GM12801 (cell line): ENCODE results near the gene KLHL36.

Source experiments
- TF ChIP-seq, protein P1 (sequence below): IDR thresholded peaks from one replicate; pipeline ENCODE4 v1.5.1; 2011; ENCODE audit warnings: control low read depth; ENCODE audit not compliant: insufficient read length; ENCODE audit errors: extremely low read depth

KLHL36 gene

DNA sequence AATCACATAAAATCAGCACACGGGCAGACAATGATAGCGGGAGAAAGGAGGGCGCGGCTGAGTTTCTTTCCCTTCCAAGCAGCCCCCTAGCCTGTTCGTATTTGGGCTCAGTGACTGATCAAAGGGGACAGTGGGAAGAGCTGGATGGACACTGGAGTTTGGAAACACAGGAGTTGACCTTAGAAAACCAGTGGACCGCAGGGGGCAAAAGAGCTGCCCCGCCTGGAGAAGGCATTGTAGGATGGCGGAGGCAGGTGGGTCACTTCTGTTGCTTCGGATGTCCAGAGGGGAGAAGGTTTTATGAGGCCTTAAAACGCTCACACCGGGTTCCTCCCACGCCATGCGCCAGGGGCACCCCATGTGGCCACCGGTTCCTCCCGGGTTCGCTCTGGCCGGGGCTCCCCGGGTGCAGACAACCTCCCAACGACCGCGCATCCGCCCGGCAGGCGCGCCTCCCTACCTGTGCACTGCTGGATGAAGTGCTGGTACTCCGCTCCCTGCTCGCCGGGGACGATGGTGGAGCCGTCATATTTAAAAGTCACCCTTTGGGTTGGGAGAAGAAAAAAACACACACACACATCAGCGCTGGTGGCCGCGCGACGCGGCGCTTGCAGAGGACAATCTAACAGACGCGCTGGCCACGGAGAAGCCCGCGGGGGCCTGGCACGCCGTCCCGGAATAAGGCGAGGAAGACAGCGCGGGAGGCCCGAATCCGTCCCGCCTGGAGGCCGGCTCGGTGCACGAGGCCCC, 31.1 kb upstream of the KLHL36 start:
- TF ChIP-seq, protein P1, sequence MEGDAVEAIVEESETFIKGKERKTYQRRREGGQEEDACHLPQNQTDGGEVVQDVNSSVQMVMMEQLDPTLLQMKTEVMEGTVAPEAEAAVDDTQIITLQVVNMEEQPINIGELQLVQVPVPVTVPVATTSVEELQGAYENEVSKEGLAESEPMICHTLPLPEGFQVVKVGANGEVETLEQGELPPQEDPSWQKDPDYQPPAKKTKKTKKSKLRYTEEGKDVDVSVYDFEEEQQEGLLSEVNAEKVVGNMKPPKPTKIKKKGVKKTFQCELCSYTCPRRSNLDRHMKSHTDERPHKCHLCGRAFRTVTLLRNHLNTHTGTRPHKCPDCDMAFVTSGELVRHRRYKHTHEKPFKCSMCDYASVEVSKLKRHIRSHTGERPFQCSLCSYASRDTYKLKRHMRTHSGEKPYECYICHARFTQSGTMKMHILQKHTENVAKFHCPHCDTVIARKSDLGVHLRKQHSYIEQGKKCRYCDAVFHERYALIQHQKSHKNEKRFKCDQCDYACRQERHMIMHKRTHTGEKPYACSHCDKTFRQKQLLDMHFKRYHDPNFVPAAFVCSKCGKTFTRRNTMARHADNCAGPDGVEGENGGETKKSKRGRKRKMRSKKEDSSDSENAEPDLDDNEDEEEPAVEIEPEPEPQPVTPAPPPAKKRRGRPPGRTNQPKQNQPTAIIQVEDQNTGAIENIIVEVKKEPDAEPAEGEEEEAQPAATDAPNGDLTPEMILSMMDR = no peak

DNA sequence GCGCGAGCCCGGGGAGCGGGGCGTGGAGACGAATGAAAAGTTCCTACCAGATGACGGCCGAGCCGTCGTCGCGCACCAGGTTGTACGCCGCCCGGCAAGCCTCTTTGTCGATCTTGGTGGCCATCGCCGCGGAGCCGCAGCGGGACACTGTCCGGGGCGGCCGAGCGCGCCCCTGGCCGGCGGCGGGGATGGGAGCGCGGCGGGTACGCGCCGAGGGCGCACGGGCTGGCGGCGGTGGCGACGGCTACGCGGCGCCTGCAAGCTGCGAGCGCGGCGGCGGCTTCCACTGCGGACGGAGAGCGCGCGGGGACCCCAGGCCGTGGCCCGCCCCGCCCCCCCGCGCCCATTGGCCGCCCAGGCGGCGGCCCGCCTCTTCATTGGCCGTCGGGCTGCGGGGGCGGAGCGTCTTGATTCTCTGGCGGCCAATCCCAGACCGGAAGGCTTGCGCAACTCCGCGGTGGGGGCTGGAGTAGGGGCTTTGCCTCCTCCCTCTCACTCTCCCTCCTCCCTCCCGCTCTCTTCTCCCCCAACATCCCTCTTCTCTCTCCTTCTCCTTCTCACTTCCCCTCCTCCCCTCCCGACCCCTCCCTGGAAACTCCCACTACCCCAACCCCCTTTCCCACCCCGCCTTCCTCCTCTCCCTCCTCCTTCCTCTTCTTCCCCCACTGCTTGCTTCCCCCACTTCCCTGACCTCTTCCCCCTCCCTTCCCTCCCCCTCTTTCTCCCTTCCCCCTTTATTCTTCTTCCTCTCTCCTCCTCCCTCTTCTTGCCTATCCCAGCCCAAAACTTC, 30.3 kb upstream of the KLHL36 start, which contains the start of gene COTL1:
TSS of gene COTL1 (minus strand) at position 288 of the 790 bp plus-strand sequence. CDS start at position 124, 164 bp downstream.
- TF ChIP-seq, protein P1 = no peak

DNA sequence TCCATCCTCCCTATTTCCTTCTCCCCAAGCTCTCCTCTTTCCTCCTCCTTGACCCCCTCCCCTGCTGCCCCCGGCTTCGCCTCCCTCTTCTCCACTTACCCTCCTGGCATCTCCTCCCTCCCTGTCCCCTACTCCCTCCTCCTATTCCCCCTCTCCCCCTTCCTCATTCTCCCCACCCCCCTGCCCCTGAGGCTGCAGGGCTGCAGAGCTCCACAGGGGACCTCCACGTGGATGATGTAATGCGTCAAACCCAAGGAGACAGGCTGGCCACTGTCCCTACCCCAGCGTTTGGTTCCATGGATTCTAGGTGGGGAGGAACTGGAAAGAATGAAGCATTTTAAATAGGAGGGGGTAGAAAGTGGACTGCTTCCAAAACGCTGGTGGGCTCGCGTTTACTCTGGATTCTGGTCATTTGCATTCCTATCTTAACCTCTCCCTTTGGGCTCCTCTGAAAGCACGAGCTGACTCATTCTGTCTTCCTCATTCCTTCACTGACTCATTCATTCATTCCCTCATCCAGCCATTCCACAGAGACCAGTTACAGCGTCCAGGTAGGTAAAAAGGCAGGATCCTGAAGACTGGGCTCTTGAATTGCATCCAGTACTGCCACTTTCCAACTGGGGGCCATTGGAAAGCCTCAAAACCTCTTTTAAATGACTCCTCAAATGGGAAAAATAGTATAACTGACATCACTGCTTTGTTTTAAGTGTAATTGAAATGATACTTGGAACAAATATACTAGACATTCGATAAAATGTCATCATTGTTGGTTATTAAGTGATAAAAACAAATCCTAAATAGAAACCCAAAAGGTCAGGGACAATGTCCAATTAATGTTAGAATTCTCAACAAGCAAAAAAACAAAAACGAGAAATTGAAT, 29.5 kb upstream of the KLHL36 start:
- TF ChIP-seq, protein P1 = no peak

DNA sequence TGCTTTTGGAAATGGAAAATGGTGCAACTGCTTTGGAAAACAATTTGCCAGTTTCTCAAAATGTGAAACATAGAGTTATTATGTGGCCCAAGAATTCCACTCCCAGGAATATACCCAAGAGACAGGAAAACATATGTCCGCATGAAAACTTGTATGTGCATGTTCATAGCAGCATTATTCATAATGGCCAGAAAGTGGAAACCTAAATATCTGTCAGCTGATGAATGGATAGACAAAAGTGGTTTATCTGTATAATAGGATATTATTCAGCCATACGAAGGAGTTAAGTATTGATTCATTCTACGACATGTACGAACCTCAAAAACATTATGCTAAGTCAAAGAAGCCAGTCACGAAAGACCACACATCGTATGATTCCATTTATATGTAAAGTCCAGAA, 22.8 kb upstream of the KLHL36 start:
- TF ChIP-seq, protein P1 = no peak

DNA sequence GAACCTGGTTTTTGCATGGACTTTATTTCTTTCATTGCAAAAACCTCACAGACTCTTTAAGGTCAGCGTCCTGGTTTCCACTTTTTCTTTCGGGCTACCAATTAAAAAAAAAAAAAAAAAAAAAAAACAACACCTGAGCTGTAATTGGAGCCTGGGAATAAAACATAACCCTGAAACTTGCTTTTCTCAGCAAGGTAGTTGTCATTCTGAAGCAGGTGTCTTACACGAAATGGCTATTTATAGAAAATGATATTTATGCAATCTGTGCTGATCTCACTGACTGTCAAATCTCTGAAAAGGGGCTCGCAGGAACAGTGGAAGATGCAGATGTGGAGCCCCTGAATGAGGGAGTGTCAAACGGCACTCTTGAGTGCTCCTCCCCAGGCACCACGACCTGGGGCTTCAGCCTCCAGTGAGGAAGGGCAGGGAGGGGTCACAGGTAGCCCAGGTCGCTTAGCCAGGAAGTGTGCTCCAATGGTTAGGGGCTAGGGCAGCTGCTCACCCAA, 20.0 kb upstream of the KLHL36 start:
- TF ChIP-seq, protein P1 = no peak

DNA sequence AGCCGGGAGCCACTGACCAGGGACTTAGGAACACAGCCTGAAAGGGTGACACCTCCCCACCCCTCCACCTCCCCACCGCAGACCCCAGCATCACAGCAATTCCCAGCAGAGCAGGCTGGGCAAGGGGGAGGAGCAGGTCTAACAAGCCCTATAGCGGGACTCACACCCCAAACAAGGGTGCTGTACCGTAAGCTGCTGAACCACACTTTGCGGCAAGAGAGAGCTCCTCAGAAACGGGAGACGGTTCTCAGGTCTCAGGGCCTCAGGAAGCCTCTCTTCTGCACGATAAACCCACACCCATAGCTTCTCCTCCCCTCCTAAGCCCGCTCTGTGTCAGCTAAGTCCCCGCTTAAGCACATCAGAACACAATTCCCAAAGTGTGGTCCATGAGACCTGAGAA, 18.7 kb upstream of the KLHL36 start:
- TF ChIP-seq, protein P1 = no peak
